Inflammatory macrophage treated with lipopolysaccharide for 4 hours (primary cell): ENCODE measurements around the gene ZNF382.
"Not testable (repeated sequence)": the region's sequence is repeated elsewhere in the genome, so short reads cannot be mapped to it uniquely, and the experiment has no call there.

Experiments
- DNase-seq: peaks from one replicate; pipeline ENCODE4 v3.0.0-alpha.2; 2020

Gene ZNF382

GRCh38 chr19:36605101-36605876 is at the start of gene ZNF382:
ZNF382 (plus strand) TSS chr19:36605313; CDS start chr19:36609915, 4,602 bp downstream.
- peak; percentile 83 for DNase-seq

GRCh38 chr19:36564391-36564790 is 40.7 kb upstream of the ZNF382 start:
- DNase-seq: no peak

- no peak for DNase-seq
These were observed 32.5 kb upstream of the ZNF382 start for GRCh38 chr19:36572593-36573019.

GRCh38 chr19:36573020-36573894 is 31.9 kb upstream of the ZNF382 start, which contains the start of gene ZNF529:
ZNF529 (minus strand) TSS chr19:36573292; CDS start chr19:36572346, 946 bp downstream.
- peak; percentile 92 for DNase-seq

- peak; percentile 5 for DNase-seq
These were observed 31.0 kb upstream of the ZNF382 start for GRCh38 chr19:36573895-36574720.

GRCh38 chr19:36574741-36575140 is 30.4 kb upstream of the ZNF382 start:
- no peak for DNase-seq

- no peak for DNase-seq
These were observed 27.7 kb upstream of the ZNF382 start for GRCh38 chr19:36577271-36577996.

- no peak for DNase-seq
These were observed 25.9 kb upstream of the ZNF382 start for GRCh38 chr19:36579255-36579654.

- DNase-seq: not testable (repeated sequence)
These were observed 2.4 kb upstream of the ZNF382 start for GRCh38 chr19:36602681-36603080.

- DNase-seq: peak; percentile 82
These were observed 435 bp upstream of the ZNF382 start for GRCh38 chr19:36604656-36605100.

GRCh38 chr19:36605877-36606478 is 865 bp downstream of the ZNF382 start:
- peak; percentile 40 for DNase-seq

- no peak for DNase-seq
These were observed 21.9 kb downstream of the ZNF382 start for GRCh38 chr19:36627057-36627456.

GRCh38 chr19:36635342-36635741 is 30.2 kb downstream of the ZNF382 start:
- no peak for DNase-seq

GRCh38 chr19:36638862-36639510 is 33.9 kb downstream of the ZNF382 start:
- DNase-seq: no peak

GRCh38 chr19:36646746-36647145 is 41.6 kb downstream of the ZNF382 start:
- no peak for DNase-seq

- no peak for DNase-seq
These were observed 47.8 kb downstream of the ZNF382 start for GRCh38 chr19:36652958-36653357.

GRCh38 chr19:36665832-36666231 is 60.7 kb downstream of the ZNF382 start:
- DNase-seq: no peak

- no peak for DNase-seq
These were observed 63.5 kb downstream of the ZNF382 start for GRCh38 chr19:36668646-36669045.

- DNase-seq: no peak
These were observed 67.3 kb downstream of the ZNF382 start for GRCh38 chr19:36672368-36672767.

GRCh38 chr19:36674201-36674600 is 69.1 kb downstream of the ZNF382 start:
- DNase-seq: no peak

GRCh38 chr19:36679455-36679854 is 74.3 kb downstream of the ZNF382 start:
- DNase-seq: no peak
